HCT116 (cell line): ENCODE measurements around the gene BCAR3. TPM values are rescaled to one million over a fixed set of nuclear protein-coding genes. Genes with fewer than 3 reads are reported as not detected.

ENCODE experiments used
- ATAC-seq: fragments of 200-7000 bp; cut with Tn5 transposase; 2 replicates; pipeline ENCODE4 v1.9.1; 2020; ENCODE audit warnings: mild to moderate bottlenecking, moderate library complexity
- BruUV-seq: library from RNA; stranded (reverse); fragments of 400-500 nt; replicated peaks from 2 replicates; lab custom pipeline; 2021; lab: Mats Ljungman, UMichigan
- CTCF ChIA-PET: fragments of 300-600 bp; sonication (Branson Sonifier 250); formaldehyde crosslinking; loops from one replicate; lab custom pipeline; 2021; ENCODE audit warnings: antibody characterized with exemption; lab: Charles Lee
- POLR2A ChIA-PET: fragments of 300-600, 350-600 bp; sonication (Branson Sonifier 250); formaldehyde crosslinking; loops from one replicate; lab custom pipeline; 2021; ENCODE audit warnings: antibody characterized with exemption; lab: Charles Lee
- RAD21 ChIA-PET, 2 experiments: fragments of 300-600 bp; sonication (Branson Sonifier 250); formaldehyde crosslinking; loops; one replicate each; lab custom pipeline; 2023; ENCODE audit warnings: low total read pairs in 2 of 2; ENCODE audit not compliant: uncharacterized antibody in 2 of 2, unreplicated experiment in 2 of 2, low non-redundant PET in 1 of 2; lab: Charles Lee
- DNase-seq: peaks from one replicate; pipeline ENCODE4 v3.0.0-alpha.2; 2010; ENCODE audit warnings: low read depth, low spot score
- H2AFZ ChIP-seq: fragments of 200-600 bp; shearing (Covaris generic), sonication (generic); 2 replicates; pipeline ENCODE4 v1.6.1; 2017; ENCODE audit warnings: low read depth, mixed run types, mixed read lengths, antibody characterized with exemption, low read length; ENCODE audit not compliant: poor library complexity, severe bottlenecking
- H3K27ac ChIP-seq: 2 replicates; pipeline ENCODE4 v1.5.1; 2012; ENCODE audit warnings: low read depth, low read length
- H3K27me3 ChIP-seq: fragments of 200-600 bp; sonication (generic); 2 replicates; pipeline ENCODE4 v1.6.1; 2016; ENCODE audit warnings: mixed run types, low read length, mixed read lengths; ENCODE audit not compliant: insufficient read depth
- H3K36me3 ChIP-seq, 2 experiments: fragments of 200-500 bp in 1 of 2; fragments of 200-600 bp in 1 of 2; sonication (Bioruptor generic) in 1 of 2; sonication (generic) in 1 of 2; 2 replicates each; pipeline versions ENCODE4 v1.5.1 to v1.6.1; 2014 to 2016; ENCODE audit warnings: low read length in 2 of 2, inconsistent platforms in 1 of 2, mixed read lengths in 1 of 2, mixed run types in 1 of 2; ENCODE audit not compliant: insufficient read depth in 2 of 2, control insufficient read depth in 1 of 2
- H3K4me1 ChIP-seq, 2 experiments: fragments of 200-600 bp in 1 of 2; sonication (generic) in 1 of 2; 2 replicates each; pipeline versions ENCODE4 v1.5.1 to v1.6.1; 2012 to 2017; ENCODE audit warnings: low read length in 2 of 2, inconsistent platforms in 1 of 2, mild to moderate bottlenecking in 1 of 2, mixed read lengths in 1 of 2, mixed run types in 1 of 2, moderate library complexity in 1 of 2; ENCODE audit not compliant: insufficient read depth in 2 of 2, control insufficient read depth in 1 of 2
- H3K4me2 ChIP-seq: fragments of 200-600 bp; sonication (generic); 2 replicates; pipeline ENCODE4 v1.6.1; 2017; ENCODE audit warnings: mixed run types, low read length, mixed read lengths
- H3K4me3 ChIP-seq, 2 experiments: fragments of 200-600 bp in 1 of 2; sonication (generic) in 1 of 2; replicated peaks in 1 of 2; 2 replicates each; pipeline ENCODE4 v1.5.1; 2011 to 2016; ENCODE audit warnings: low read length in 2 of 2, control low read depth in 1 of 2, low read depth in 1 of 2, mild to moderate bottlenecking in 1 of 2, mixed read lengths in 1 of 2, mixed run types in 1 of 2
- H3K79me2 ChIP-seq: fragments of 200-600 bp; sonication (generic); 2 replicates; pipeline ENCODE4 v1.6.1; 2017; ENCODE audit warnings: mild to moderate bottlenecking, mixed run types, low read length, moderate library complexity, mixed read lengths; ENCODE audit not compliant: insufficient read depth
- H3K9ac ChIP-seq: fragments of 200-600 bp; sonication (generic); 2 replicates; pipeline ENCODE4 v1.6.1; 2016; ENCODE audit warnings: low read length, mixed read lengths
- H3K9me2 ChIP-seq: fragments of 200-600 bp; sonication (generic), shearing (Covaris generic); 2 replicates; pipeline ENCODE4 v1.6.1; 2017; ENCODE audit warnings: mixed run types, mild to moderate bottlenecking, moderate library complexity; ENCODE audit not compliant: insufficient read depth
- H3K9me3 ChIP-seq, 2 experiments: fragments of 200-500 bp in 1 of 2; fragments of 200-600 bp in 1 of 2; sonication (Bioruptor generic) in 1 of 2; sonication (generic) in 1 of 2; 2 replicates each; pipeline ENCODE4 v1.6.1; 2014 to 2017; ENCODE audit warnings: low read length in 2 of 2, mixed read lengths in 2 of 2, inconsistent platforms in 1 of 2, low read depth in 1 of 2, mild to moderate bottlenecking in 1 of 2, mixed run types in 1 of 2, moderate library complexity in 1 of 2; ENCODE audit not compliant: control insufficient read depth in 1 of 2, insufficient read depth in 1 of 2
- H4K20me1 ChIP-seq: fragments of 200-600 bp; sonication (generic), shearing (Covaris generic); 2 replicates; pipeline ENCODE4 v1.6.1; 2017; ENCODE audit warnings: mixed run types, mild to moderate bottlenecking, moderate library complexity; ENCODE audit not compliant: insufficient read depth
- CBX3 ChIP-seq: IDR thresholded peaks from 2 replicates; pipeline ENCODE4 v1.6.1; 2012; ENCODE audit warnings: low read depth
- CEBPB ChIP-seq: IDR thresholded peaks from 2 replicates; pipeline ENCODE4 v1.6.1; 2012; ENCODE audit warnings: low read depth
- EGR1 ChIP-seq: IDR thresholded peaks from 2 replicates; pipeline ENCODE4 v1.6.1; 2012; ENCODE audit warnings: low read depth
- EZH2phosphoT487 ChIP-seq: fragments of 200-600 bp; IDR thresholded peaks from 2 replicates; pipeline ENCODE4 v1.6.1; 2018; ENCODE audit warnings: antibody characterized with exemption, borderline replicate concordance
- POLR2A ChIP-seq: IDR thresholded peaks from 2 replicates; pipeline ENCODE4 v1.7.0; 2011; ENCODE audit warnings: borderline replicate concordance; ENCODE audit not compliant: insufficient read depth, insufficient read length; ENCODE audit errors: extremely low read depth
- SIN3A ChIP-seq: IDR thresholded peaks from 2 replicates; pipeline ENCODE4 v1.6.1; 2012; ENCODE audit warnings: low read depth
- TCF7L2 ChIP-seq: IDR thresholded peaks from 2 replicates; pipeline ENCODE4 v1.7.0; 2011; ENCODE audit warnings: borderline replicate concordance, inconsistent platforms; ENCODE audit not compliant: insufficient read depth, insufficient read length; ENCODE audit errors: extremely low read depth
- YY1 ChIP-seq: IDR thresholded peaks from 2 replicates; pipeline ENCODE4 v1.6.1; 2011; ENCODE audit warnings: low read length, low read depth, moderate library complexity, mild to moderate bottlenecking; ENCODE audit not compliant: insufficient replicate concordance; ENCODE audit errors: extremely low read depth
- ZFX ChIP-seq: fragments of 450-650 bp; IDR thresholded peaks from 2 replicates; pipeline ENCODE4 v1.6.1; 2017
- ZNF274 ChIP-seq: fragments of 200-500 bp; sonication (Bioruptor generic); IDR thresholded peaks from 2 replicates; pipeline ENCODE4 v1.6.1; 2014; ENCODE audit warnings: mild to moderate bottlenecking, low read depth, low read length, inconsistent platforms
- intact Hi-C: fragments of 100-400 bp; cut with micrococcal nuclease; formaldehyde crosslinking; loops from 2 replicates; pipeline ENCODE4 v1.10.0; 2022
- total RNA-seq: library from RNA; stranded (reverse); gene quantifications from one replicate; pipeline ENCODE4 v1.2.1, GENCODE V29; 2021; ENCODE audit not compliant: unreplicated experiment
- TF ChIP-seq, protein P1 (sequence below): IDR thresholded peaks from 2 replicates; pipeline ENCODE4 v1.6.1; 2012
- TF ChIP-seq, protein P2 (sequence below), 3 experiments: fragments of 200-600 bp in 1 of 3; sonication (generic) in 1 of 3; IDR thresholded peaks in 2 of 3; conservative IDR thresholded peaks in 1 of 3; 2 replicates each; pipeline ENCODE4 v1.5.1; 2012 to 2017; ENCODE audit warnings: low read depth in 2 of 3, low read length in 2 of 3, antibody characterized with exemption in 1 of 3, borderline replicate concordance in 1 of 3, control low read depth in 1 of 3, mild to moderate bottlenecking in 1 of 3, mixed read lengths in 1 of 3, mixed run types in 1 of 3, moderate library complexity in 1 of 3; ENCODE audit not compliant: insufficient read depth in 1 of 3
- TF ChIP-seq, protein P3 (sequence below): IDR thresholded peaks from 2 replicates; pipeline ENCODE4 v1.6.1; 2011; ENCODE audit warnings: mild to moderate bottlenecking, low read length, moderate library complexity; ENCODE audit not compliant: insufficient replicate concordance; ENCODE audit errors: extremely low read depth

Gene BCAR3
- total RNA-seq, 1 experiment from 2014 or later: 24.5 TPM

DNA sequence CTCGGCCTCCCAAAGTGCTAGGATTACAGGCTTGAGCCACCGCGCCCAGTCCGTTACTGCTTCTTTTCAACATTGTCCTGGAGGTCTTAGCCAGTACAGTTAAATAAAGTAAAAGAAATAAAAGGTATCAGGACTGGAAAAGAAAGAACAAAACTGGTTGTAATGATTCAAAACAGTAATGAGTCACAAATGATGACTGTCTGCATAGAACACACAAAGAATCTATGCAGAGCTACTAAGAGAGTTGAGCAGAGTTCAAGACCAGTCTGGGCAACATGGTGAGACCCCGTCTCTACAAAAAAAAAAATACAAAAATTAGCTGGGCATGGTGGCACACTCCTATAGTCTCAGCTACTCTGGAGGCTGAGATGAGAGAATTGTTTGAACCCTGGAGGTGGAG, 23.4 kb downstream of the BCAR3 start:
- no peaks in the 10 kb centered on the region for H3K9me3 ChIP-seq
- BruUV-seq: no TSS peak
- H3K9me2 ChIP-seq: no peaks in the 10 kb centered on the region
- H3K79me2 ChIP-seq: peaks cover 97% of the 10 kb centered on the region
- H3K4me1 ChIP-seq: peaks cover 19 to 22% of the 10 kb centered on the region in 2 experiments
- RAD21 ChIA-PET: no interaction called here
- TF ChIP-seq EZH2phosphoT487 (no peak), YY1 (no peak), EGR1 (no peak), POLR2A (no peak), CBX3 (no peak), SIN3A (no peak), ZNF274 (no peak), ZFX (no peak), CEBPB (no peak), TCF7L2 (no peak)
- TF ChIP-seq, protein P1, sequence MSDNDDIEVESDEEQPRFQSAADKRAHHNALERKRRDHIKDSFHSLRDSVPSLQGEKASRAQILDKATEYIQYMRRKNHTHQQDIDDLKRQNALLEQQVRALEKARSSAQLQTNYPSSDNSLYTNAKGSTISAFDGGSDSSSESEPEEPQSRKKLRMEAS: no peak
- TF ChIP-seq, protein P2, sequence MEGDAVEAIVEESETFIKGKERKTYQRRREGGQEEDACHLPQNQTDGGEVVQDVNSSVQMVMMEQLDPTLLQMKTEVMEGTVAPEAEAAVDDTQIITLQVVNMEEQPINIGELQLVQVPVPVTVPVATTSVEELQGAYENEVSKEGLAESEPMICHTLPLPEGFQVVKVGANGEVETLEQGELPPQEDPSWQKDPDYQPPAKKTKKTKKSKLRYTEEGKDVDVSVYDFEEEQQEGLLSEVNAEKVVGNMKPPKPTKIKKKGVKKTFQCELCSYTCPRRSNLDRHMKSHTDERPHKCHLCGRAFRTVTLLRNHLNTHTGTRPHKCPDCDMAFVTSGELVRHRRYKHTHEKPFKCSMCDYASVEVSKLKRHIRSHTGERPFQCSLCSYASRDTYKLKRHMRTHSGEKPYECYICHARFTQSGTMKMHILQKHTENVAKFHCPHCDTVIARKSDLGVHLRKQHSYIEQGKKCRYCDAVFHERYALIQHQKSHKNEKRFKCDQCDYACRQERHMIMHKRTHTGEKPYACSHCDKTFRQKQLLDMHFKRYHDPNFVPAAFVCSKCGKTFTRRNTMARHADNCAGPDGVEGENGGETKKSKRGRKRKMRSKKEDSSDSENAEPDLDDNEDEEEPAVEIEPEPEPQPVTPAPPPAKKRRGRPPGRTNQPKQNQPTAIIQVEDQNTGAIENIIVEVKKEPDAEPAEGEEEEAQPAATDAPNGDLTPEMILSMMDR (IDR thresholded peaks at IDR 0.05 in 2 of 3, conservative IDR thresholded peaks at IDR 0.05 in 1 of 3; ENCODE audit: borderline replicate concordance in 1 of 3, insufficient read depth in 1 of 3, low read depth in 2 of 3, low read length in 2 of 3): no peak
- TF ChIP-seq, protein P3, sequence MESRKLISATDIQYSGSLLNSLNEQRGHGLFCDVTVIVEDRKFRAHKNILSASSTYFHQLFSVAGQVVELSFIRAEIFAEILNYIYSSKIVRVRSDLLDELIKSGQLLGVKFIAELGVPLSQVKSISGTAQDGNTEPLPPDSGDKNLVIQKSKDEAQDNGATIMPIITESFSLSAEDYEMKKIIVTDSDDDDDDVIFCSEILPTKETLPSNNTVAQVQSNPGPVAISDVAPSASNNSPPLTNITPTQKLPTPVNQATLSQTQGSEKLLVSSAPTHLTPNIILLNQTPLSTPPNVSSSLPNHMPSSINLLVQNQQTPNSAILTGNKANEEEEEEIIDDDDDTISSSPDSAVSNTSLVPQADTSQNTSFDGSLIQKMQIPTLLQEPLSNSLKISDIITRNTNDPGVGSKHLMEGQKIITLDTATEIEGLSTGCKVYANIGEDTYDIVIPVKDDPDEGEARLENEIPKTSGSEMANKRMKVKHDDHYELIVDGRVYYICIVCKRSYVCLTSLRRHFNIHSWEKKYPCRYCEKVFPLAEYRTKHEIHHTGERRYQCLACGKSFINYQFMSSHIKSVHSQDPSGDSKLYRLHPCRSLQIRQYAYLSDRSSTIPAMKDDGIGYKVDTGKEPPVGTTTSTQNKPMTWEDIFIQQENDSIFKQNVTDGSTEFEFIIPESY: no peak
- TF ChIP-seq, all 23 proteins: peak for 0
- peaks cover 0 to 37% of the 10 kb centered on the region in 2 experiments; a peak in 2 of 4 replicates for H3K36me3 ChIP-seq
- intact Hi-C loops: no loop called here
- no peak overlapping the region for H3K4me3 ChIP-seq
- ChIA-PET CTCF (no interaction called here), POLR2A (no interaction called here)
- no peak overlapping the region for H3K4me2 ChIP-seq
- H3K9ac ChIP-seq: no peak overlapping the region
- no peaks in the 10 kb centered on the region for H3K27me3 ChIP-seq
- H2AFZ ChIP-seq: no peak overlapping the region
- ATAC-seq (no peak), DNase-seq (no peak)
- no peaks in the 10 kb centered on the region for H4K20me1 ChIP-seq
- H3K27ac ChIP-seq: no peak overlapping the region
